Astrocyte of the cerebellum (primary cell): ENCODE data around the gene C4orf51.

Experiments
- DNase-seq: peaks from one replicate; pipeline ENCODE4 v3.0.0-alpha.2; 2011; ENCODE audit warnings: low read depth
- H3K4me3 ChIP-seq: 2 replicates; pipeline ENCODE4 v1.5.1; 2011; ENCODE audit warnings: mild to moderate bottlenecking, low read depth, low read length, moderate library complexity
- CTCF ChIP-seq: IDR thresholded peaks from 2 replicates; pipeline ENCODE4 v1.5.1; 2012; ENCODE audit warnings: low read length, low read depth, moderate library complexity, mild to moderate bottlenecking; ENCODE audit errors: missing control alignments
- in situ Hi-C: cut with HindIII; loops from 2 replicates; pipeline ENCODE4 v1.10.0; 2017; ENCODE audit warnings: low sequenced_read_pairs

Gene C4orf51

GRCh38 chr4:145719752-145720624 is 40.0 kb downstream of the C4orf51 start:
- no peak for TF ChIP-seq CTCF
- no peak for DNase-seq

GRCh38 chr4:145720656-145721055 is 40.7 kb downstream of the C4orf51 start:
- no peak overlapping the region for H3K4me3 ChIP-seq
- in situ Hi-C loops: no loop called here
- no peak for TF ChIP-seq CTCF
- no peak for DNase-seq

More at GRCh38 chr4:145719752-145720624, 40.0 kb downstream of the C4orf51 start:
- in situ Hi-C loops: no loop called here
- no peak overlapping the region for H3K4me3 ChIP-seq

GRCh38 chr4:145722561-145722960 is 42.6 kb downstream of the C4orf51 start:
- no peak for TF ChIP-seq CTCF
- in situ Hi-C loops: no loop called here
- H3K4me3 ChIP-seq: no peak overlapping the region
- no peak for DNase-seq

- no peak overlapping the region for H3K4me3 ChIP-seq
- no peak for DNase-seq
- TF ChIP-seq CTCF: no peak
- in situ Hi-C loops: no loop called here
These were observed 43.4 kb downstream of the C4orf51 start for GRCh38 chr4:145723336-145723735.

- DNase-seq: no peak
- in situ Hi-C loops: no loop called here
- no peak overlapping the region for H3K4me3 ChIP-seq
- TF ChIP-seq CTCF: no peak
These were observed 50.1 kb downstream of the C4orf51 start for GRCh38 chr4:145730026-145730425.

GRCh38 chr4:145731028-145731427 is 51.1 kb downstream of the C4orf51 start:
- H3K4me3 ChIP-seq: no peak overlapping the region
- in situ Hi-C loops: no loop called here
- no peak for DNase-seq
- TF ChIP-seq CTCF: no peak
